ENCODE results near the gene GNPNAT1.

Gene GNPNAT1

DNA sequence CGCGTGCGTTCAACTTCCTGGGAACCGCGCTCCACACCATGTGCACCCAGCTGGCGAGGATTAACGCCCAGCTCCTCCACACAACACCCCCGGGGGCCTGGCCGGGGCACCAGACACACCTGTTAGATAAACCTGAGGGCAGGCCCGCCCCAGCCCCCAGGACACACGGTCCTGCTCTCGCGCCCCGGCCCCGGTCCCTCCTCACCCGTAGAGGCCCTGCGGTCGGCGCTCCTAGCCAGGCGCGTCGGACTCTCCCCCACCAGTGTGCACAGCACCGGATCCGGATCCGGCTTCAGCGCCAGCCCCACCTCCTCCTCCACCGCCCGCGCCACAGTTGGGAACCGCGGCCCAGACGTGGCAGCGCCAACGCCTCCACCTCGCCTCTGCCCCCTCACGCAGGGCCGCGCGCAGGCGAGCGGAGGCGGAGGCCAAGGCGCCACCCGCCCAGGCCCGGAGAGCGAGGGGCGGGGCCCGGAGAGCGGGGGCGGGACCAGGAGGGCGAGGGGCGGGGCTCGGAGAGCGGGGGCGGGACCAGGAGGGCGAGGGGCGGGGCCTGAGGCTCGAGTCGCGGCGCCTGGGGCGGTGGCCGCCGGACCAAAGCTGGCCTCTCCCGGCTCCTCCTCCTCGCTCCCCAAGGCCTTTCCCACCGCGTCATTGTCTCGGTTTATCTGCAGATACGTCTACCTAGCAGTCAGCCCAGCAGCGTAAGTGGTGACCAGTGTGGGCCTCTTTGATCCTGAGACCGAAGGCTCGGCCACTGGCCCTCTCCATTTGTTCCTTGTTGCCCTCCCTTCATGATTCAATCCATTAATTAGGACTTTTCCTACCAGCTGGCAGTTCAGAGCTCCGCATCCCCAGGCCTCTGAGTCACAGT is at the start of gene GNPNAT1:
Gene GNPNAT1 (minus strand): TSS at position 385 of the 874 bp plus-strand sequence. CDS start 6,957 bp downstream, outside the sequence.
- TF ChIP-seq, protein P1, sequence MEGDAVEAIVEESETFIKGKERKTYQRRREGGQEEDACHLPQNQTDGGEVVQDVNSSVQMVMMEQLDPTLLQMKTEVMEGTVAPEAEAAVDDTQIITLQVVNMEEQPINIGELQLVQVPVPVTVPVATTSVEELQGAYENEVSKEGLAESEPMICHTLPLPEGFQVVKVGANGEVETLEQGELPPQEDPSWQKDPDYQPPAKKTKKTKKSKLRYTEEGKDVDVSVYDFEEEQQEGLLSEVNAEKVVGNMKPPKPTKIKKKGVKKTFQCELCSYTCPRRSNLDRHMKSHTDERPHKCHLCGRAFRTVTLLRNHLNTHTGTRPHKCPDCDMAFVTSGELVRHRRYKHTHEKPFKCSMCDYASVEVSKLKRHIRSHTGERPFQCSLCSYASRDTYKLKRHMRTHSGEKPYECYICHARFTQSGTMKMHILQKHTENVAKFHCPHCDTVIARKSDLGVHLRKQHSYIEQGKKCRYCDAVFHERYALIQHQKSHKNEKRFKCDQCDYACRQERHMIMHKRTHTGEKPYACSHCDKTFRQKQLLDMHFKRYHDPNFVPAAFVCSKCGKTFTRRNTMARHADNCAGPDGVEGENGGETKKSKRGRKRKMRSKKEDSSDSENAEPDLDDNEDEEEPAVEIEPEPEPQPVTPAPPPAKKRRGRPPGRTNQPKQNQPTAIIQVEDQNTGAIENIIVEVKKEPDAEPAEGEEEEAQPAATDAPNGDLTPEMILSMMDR (IDR thresholded peaks at IDR 0.05; ENCODE audit: control insufficient read depth, extremely low read depth, insufficient read depth), result no peak
- peak; percentile 77 for DNase-seq (ENCODE audit: low read depth)
- H3K4me3 ChIP-seq (ENCODE audit: low read depth, low read length), result peak within 1 kb of the TSS; percentile 74

DNA sequence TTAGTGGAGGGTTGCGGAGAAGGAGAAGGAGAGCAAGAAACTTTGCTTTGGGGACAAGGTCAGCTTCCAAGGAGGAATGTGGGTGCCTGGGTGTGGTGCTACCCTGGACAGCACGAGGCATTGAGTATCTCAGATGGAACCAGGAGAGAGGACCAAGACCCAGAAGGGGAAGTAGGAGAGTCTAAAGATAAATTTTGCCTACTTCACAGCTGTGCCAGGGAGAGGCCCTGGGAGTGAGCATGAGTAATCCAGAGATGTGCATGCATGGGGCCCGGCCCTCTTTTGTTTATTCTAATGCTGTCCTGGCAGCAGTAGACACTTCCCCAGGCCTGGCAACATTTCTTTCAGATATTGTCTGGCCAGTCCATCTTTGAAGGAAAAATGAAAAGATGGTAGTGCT is 49.5 kb upstream of the GNPNAT1 start:
- no peak for DNase-seq (ENCODE audit: low read depth)

DNA sequence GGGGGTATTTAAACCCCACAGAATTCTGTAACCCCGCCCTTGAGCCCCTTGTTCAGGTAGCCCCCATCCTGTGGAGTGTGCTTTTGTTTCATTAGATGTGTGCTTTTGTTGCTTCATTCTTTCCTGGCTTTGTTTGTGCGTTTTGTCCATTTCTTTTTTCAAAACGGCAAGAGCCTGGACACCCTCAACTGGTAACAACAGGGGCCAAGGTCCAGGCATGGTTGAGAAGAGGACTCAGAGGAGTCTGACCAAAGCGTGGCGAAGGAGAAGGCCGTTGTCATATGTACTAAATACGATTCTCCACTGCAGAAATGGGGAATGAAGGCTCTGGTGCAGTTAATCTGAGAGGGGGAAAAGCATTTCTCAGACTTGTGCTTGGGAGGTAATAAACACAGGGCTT is 46.0 kb upstream of the GNPNAT1 start:
- TF ChIP-seq, protein P1 (IDR thresholded peaks at IDR 0.05; ENCODE audit: control insufficient read depth, extremely low read depth, insufficient read depth), result no peak
- H3K4me3 ChIP-seq (ENCODE audit: low read depth, low read length), result no peak overlapping the region
- no peak for DNase-seq (ENCODE audit: low read depth)

More for the DNA sequence above, 49.5 kb upstream of the GNPNAT1 start:
- no peak overlapping the region for H3K4me3 ChIP-seq (ENCODE audit: low read depth, low read length)
- TF ChIP-seq, protein P1 (IDR thresholded peaks at IDR 0.05; ENCODE audit: control insufficient read depth, extremely low read depth, insufficient read depth), result no peak

GRCh38 chr14:52836063-52836462 is 44.7 kb upstream of the GNPNAT1 start:
- no peak overlapping the region for H3K4me3 ChIP-seq (ENCODE audit: low read depth, low read length)
- TF ChIP-seq, protein P1 (IDR thresholded peaks at IDR 0.05; ENCODE audit: control insufficient read depth, extremely low read depth, insufficient read depth), result no peak
- DNase-seq (ENCODE audit: low read depth), result no peak

- no peak overlapping the region for H3K4me3 ChIP-seq (ENCODE audit: low read depth, low read length)
- TF ChIP-seq, protein P1 (IDR thresholded peaks at IDR 0.05; ENCODE audit: control insufficient read depth, extremely low read depth, insufficient read depth), result no peak
- DNase-seq (ENCODE audit: low read depth), result no peak
Observed at GRCh38 chr14:52835122-52835903, 43.9 kb upstream of the GNPNAT1 start.

DNA sequence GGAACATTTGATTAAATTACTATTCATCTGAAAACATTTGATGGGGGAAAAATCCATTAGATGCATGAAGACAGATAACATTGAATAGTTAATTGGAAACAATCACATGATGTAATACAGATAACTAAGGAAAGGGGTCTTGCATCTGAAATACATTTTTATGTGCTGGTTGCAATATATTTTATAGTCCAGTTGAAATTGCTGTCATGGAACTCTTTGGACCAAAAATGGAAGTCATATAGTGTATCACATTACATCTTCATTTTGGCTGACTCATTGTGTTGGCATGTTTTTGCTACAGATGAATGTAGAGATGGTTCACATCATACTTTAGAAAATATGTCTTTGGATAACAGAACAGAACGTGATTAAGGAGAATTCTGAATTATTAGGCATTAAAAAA is 43.0 kb upstream of the GNPNAT1 start:
- no peak for DNase-seq (ENCODE audit: low read depth)
- no peak overlapping the region for H3K4me3 ChIP-seq (ENCODE audit: low read depth, low read length)
- TF ChIP-seq, protein P1 (IDR thresholded peaks at IDR 0.05; ENCODE audit: control insufficient read depth, extremely low read depth, insufficient read depth), result no peak

Measured in LNCaP clone FGC (cell line).